IPS-18c (cell line): ENCODE results near the gene ABCA3.
"Not testable (repeated sequence)": the region's sequence is repeated elsewhere in the genome, so short reads cannot be mapped to it uniquely, and the experiment has no call there.

ENCODE experiments used
- H3K4me3 ChIP-seq: 2 replicates; pipeline ENCODE4 v1.7.0; 2013; ENCODE audit warnings: low read depth, mild to moderate bottlenecking, low read length, moderate library complexity; ENCODE audit not compliant: insufficient read depth
- H3K9me3 ChIP-seq: one replicate; pipeline ENCODE4 v1.6.1; 2013; ENCODE audit warnings: mild to moderate bottlenecking, low read length, moderate library complexity; ENCODE audit not compliant: control insufficient read depth, insufficient read depth

Gene ABCA3

GRCh38 chr16:2275476-2276367 lies 64.8 kb downstream of the ABCA3 start:
- H3K4me3 ChIP-seq: no peak overlapping the region
- no peaks in the 10 kb centered on the region for H3K9me3 ChIP-seq

GRCh38 chr16:2273931-2274330 lies 66.6 kb downstream of the ABCA3 start:
- H3K4me3 ChIP-seq: no peak overlapping the region
- H3K9me3 ChIP-seq: no peaks in the 10 kb centered on the region

GRCh38 chr16:2273484-2273883 lies 67.0 kb downstream of the ABCA3 start:
- H3K9me3 ChIP-seq: no peaks in the 10 kb centered on the region
- H3K4me3 ChIP-seq: no peak overlapping the region

GRCh38 chr16:2271848-2272461 lies 68.6 kb downstream of the ABCA3 start:
- H3K4me3 ChIP-seq: no peak overlapping the region

GRCh38 chr16:2270588-2271470 lies 69.7 kb downstream of the ABCA3 start:
- H3K9me3 ChIP-seq: no peaks in the 10 kb centered on the region
- H3K4me3 ChIP-seq: no peak overlapping the region

More at GRCh38 chr16:2271848-2272461, 68.6 kb downstream of the ABCA3 start:
- no peaks in the 10 kb centered on the region for H3K9me3 ChIP-seq

- Histone ChIP-seq H3K9me3 (no peaks in the 10 kb centered on the region), H3K4me3 (no peak overlapping the region)
These were observed 70.5 kb downstream of the ABCA3 start for GRCh38 chr16:2270070-2270462.

GRCh38 chr16:2267913-2268666 lies 72.4 kb downstream of the ABCA3 start, which contains the start of gene RNPS1:
Gene RNPS1, minus strand, starts transcription at chr16:2268126. Its CDS starts 3,483 bp downstream, at chr16:2264643.
- Histone ChIP-seq H3K4me3 (peak within 1 kb of the TSS; percentile 93), H3K9me3 (no peaks in the 10 kb centered on the region)

GRCh38 chr16:2267505-2267912 lies 73.0 kb downstream of the ABCA3 start:
- not testable (repeated sequence) for H3K9me3 ChIP-seq
- peak overlapping the region; percentile 93 for H3K4me3 ChIP-seq

GRCh38 chr16:2266887-2267286 lies 73.6 kb downstream of the ABCA3 start:
- H3K4me3 ChIP-seq: peak overlapping the region; percentile 93
- not testable (repeated sequence) for H3K9me3 ChIP-seq

- H3K4me3 ChIP-seq, H3K9me3 ChIP-seq: not testable (repeated sequence)
These were observed 77.5 kb downstream of the ABCA3 start for GRCh38 chr16:2263026-2263425.

GRCh38 chr16:2260250-2260649 lies 80.3 kb downstream of the ABCA3 start:
- H3K4me3 ChIP-seq: no peak overlapping the region
- H3K9me3 ChIP-seq: peaks cover under 1% of the 10 kb centered on the region

GRCh38 chr16:2258530-2258929 lies 82.0 kb downstream of the ABCA3 start:
- H3K9me3 ChIP-seq, H3K4me3 ChIP-seq: not testable (repeated sequence)

GRCh38 chr16:2257726-2258125 lies 82.8 kb downstream of the ABCA3 start:
- peaks cover 2% of the 10 kb centered on the region for H3K9me3 ChIP-seq

GRCh38 chr16:2256531-2257140 lies 83.9 kb downstream of the ABCA3 start:
- Histone ChIP-seq H3K4me3 (no peak overlapping the region), H3K9me3 (peaks cover 2% of the 10 kb centered on the region)

More at GRCh38 chr16:2257726-2258125, 82.8 kb downstream of the ABCA3 start:
- no peak overlapping the region for H3K4me3 ChIP-seq

GRCh38 chr16:2253293-2253692 lies 87.2 kb downstream of the ABCA3 start:
- H3K9me3 ChIP-seq: peaks cover 2% of the 10 kb centered on the region
- H3K4me3 ChIP-seq: no peak overlapping the region

- Histone ChIP-seq H3K4me3 (no peak overlapping the region), H3K9me3 (peaks cover 2% of the 10 kb centered on the region)
These were observed 87.8 kb downstream of the ABCA3 start for GRCh38 chr16:2252806-2253148.
